ENCODE results near the gene B4GALT6. TPM values are rescaled to one million over a fixed set of nuclear protein-coding genes. Genes with fewer than 3 reads are reported as not detected.

Gene B4GALT6
- polyA plus RNA-seq, 1 donor (not counting 4 experiments of a cell fraction or from before 2014, with no cell fraction given): 7.1 TPM

DNA sequence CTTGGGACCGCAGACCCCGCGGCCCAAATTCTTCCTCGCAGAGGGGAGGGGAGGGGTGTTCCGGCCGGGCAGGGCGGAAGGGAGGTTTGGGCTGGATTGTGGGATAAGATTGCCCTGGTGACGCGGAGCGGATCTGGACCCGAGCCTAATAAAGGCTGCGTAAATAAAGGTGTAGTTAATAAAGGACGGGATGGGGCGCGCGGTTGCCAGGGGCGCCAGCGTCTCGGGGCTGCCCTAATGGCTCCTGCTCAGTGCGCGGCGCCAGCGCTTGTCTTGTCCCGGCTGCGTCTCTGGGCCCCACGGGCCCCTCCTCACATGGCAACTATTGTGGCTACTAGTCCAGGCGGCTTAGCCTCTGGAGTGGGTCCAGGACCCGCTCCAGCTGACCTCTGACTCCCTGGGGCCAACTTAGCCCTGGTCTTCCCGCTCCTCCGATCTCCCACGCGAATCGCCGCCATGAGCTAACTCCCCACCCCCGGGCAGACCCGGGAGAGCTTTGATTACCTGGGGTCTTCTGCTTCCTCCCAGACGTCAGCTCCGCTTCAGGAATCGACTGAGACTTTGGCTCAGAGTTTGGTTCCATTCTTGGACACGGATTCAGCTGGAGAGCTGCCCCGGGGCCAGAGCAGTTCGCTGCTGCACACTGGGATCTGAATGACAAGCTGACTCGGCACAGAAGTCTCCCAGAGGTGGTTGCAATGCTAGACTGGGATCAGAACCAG lies 39.8 kb upstream of the B4GALT6 start:
- H3K79me2 ChIP-seq (ENCODE audit: control insufficient read depth, insufficient read depth, low read length): no peaks in the 10 kb centered on the region
- H3K27me3 ChIP-seq (ENCODE audit: control insufficient read depth, extremely low read depth, insufficient read depth, low read length): no peaks in the 10 kb centered on the region
- no peak overlapping the region for H3K27ac ChIP-seq (ENCODE audit: control insufficient read depth, insufficient read depth, low read length)
- TF ChIP-seq, protein P1, sequence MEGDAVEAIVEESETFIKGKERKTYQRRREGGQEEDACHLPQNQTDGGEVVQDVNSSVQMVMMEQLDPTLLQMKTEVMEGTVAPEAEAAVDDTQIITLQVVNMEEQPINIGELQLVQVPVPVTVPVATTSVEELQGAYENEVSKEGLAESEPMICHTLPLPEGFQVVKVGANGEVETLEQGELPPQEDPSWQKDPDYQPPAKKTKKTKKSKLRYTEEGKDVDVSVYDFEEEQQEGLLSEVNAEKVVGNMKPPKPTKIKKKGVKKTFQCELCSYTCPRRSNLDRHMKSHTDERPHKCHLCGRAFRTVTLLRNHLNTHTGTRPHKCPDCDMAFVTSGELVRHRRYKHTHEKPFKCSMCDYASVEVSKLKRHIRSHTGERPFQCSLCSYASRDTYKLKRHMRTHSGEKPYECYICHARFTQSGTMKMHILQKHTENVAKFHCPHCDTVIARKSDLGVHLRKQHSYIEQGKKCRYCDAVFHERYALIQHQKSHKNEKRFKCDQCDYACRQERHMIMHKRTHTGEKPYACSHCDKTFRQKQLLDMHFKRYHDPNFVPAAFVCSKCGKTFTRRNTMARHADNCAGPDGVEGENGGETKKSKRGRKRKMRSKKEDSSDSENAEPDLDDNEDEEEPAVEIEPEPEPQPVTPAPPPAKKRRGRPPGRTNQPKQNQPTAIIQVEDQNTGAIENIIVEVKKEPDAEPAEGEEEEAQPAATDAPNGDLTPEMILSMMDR (optimal IDR thresholded peaks at IDR 0.05 in 1 of 3, IDR thresholded peaks at IDR 0.05 in 1 of 3, conservative IDR thresholded peaks at IDR 0.05 in 1 of 3; ENCODE audit: extremely low read depth in 1 of 3, insufficient read depth in 2 of 3, low read length in 3 of 3): no peak
- TF ChIP-seq EZH2 (IDR thresholded peaks at IDR 0.05; ENCODE audit: low read length): no peak
- no peaks in the 10 kb centered on the region for H3K36me3 ChIP-seq (ENCODE audit: control insufficient read depth in 2 of 2, extremely low read depth in 1 of 2, insufficient read depth in 2 of 2, low read length in 2 of 2)
- H3K9me1 ChIP-seq (ENCODE audit: control insufficient read depth, extremely low read depth, insufficient read depth, low read length): no peaks in the 10 kb centered on the region
- H3K9ac ChIP-seq (ENCODE audit: control insufficient read depth, extremely low read depth, insufficient read depth, low read length): peak overlapping the region; percentile 58
- peak overlapping the region; percentile 92 for H2AFZ ChIP-seq (ENCODE audit: control insufficient read depth, low read length)
- no peaks in the 10 kb centered on the region for H4K20me1 ChIP-seq (ENCODE audit: control insufficient read depth, extremely low read depth, insufficient read depth, low read length)
- dilution Hi-C loops (cut with MboI; ENCODE audit: extremely low pct_ligation_motif_present, low sequenced_read_pairs): no loop called here
- peak overlapping the region; percentile 40 to 73 (median 65) for H3K4me3 ChIP-seq (ENCODE audit: control insufficient read depth in 2 of 3, extremely low read depth in 1 of 3, insufficient read depth in 2 of 3, low read depth in 1 of 3, low read length in 3 of 3)
- no peak for DNase-seq (ENCODE audit: low read depth, low spot score)
- no peak for FAIRE-seq
- H3K4me2 ChIP-seq (ENCODE audit: control insufficient read depth, extremely low read depth, insufficient read depth, low read depth, low read length): peak overlapping the region; percentile 91
- no peaks in the 10 kb centered on the region for H3K9me3 ChIP-seq (ENCODE audit: control insufficient read depth, low read depth, low read length)
- H3K4me1 ChIP-seq (ENCODE audit: control insufficient read depth, extremely low read depth, insufficient read depth, low read length): peaks cover 9% of the 10 kb centered on the region

GRCh38 chr18:31723639-31723989 lies 39.2 kb upstream of the B4GALT6 start:
- Histone ChIP-seq H3K36me3 (ENCODE audit: control insufficient read depth in 2 of 2, extremely low read depth in 1 of 2, insufficient read depth in 2 of 2, low read length in 2 of 2) (no peaks in the 10 kb centered on the region), H4K20me1 (ENCODE audit: control insufficient read depth, extremely low read depth, insufficient read depth, low read length) (no peaks in the 10 kb centered on the region), H3K27ac (ENCODE audit: control insufficient read depth, insufficient read depth, low read length) (no peak overlapping the region), H3K9me1 (ENCODE audit: control insufficient read depth, extremely low read depth, insufficient read depth, low read length) (no peaks in the 10 kb centered on the region), H3K9ac (ENCODE audit: control insufficient read depth, extremely low read depth, insufficient read depth, low read length) (no peak overlapping the region), H2AFZ (ENCODE audit: control insufficient read depth, low read length) (peak overlapping the region; percentile 62), H3K79me2 (ENCODE audit: control insufficient read depth, insufficient read depth, low read length) (no peaks in the 10 kb centered on the region), H3K4me2 (ENCODE audit: control insufficient read depth, extremely low read depth, insufficient read depth, low read depth, low read length) (peak overlapping the region; percentile 91), H3K27me3 (ENCODE audit: control insufficient read depth, extremely low read depth, insufficient read depth, low read length) (no peaks in the 10 kb centered on the region), H3K4me3 (ENCODE audit: control insufficient read depth in 2 of 3, extremely low read depth in 1 of 3, insufficient read depth in 2 of 3, low read depth in 1 of 3, low read length in 3 of 3) (peak overlapping the region; percentile 40 to 73 (median 65)), H3K9me3 (ENCODE audit: control insufficient read depth, low read depth, low read length) (no peaks in the 10 kb centered on the region), H3K4me1 (ENCODE audit: control insufficient read depth, extremely low read depth, insufficient read depth, low read length) (peaks cover 9% of the 10 kb centered on the region)
- dilution Hi-C loops (cut with MboI; ENCODE audit: extremely low pct_ligation_motif_present, low sequenced_read_pairs): no loop called here
- no peak for DNase-seq (ENCODE audit: low read depth, low spot score)
- TF ChIP-seq, protein P1 (optimal IDR thresholded peaks at IDR 0.05 in 1 of 3, IDR thresholded peaks at IDR 0.05 in 1 of 3, conservative IDR thresholded peaks at IDR 0.05 in 1 of 3; ENCODE audit: extremely low read depth in 1 of 3, insufficient read depth in 2 of 3, low read length in 3 of 3): no peak
- no peak for TF ChIP-seq EZH2 (IDR thresholded peaks at IDR 0.05; ENCODE audit: low read length)
- no peak for FAIRE-seq

Data from keratinocyte (primary cell).